IPS-15b (cell line): Measurements from ENCODE around the gene DNMT3A.

Experiments used
- H3K27me3 ChIP-seq: one replicate; pipeline ENCODE4 v1.6.1; 2013; ENCODE audit warnings: low read length; ENCODE audit not compliant: control insufficient read depth, insufficient read depth
- H3K36me3 ChIP-seq: one replicate; pipeline ENCODE4 v1.6.1; 2013; ENCODE audit warnings: low read length; ENCODE audit not compliant: control insufficient read depth, insufficient read depth
- H3K4me1 ChIP-seq: one replicate; pipeline ENCODE4 v1.6.1; 2013; ENCODE audit warnings: mild to moderate bottlenecking, low read length; ENCODE audit not compliant: control insufficient read depth, insufficient read depth
- H3K4me3 ChIP-seq: one replicate; pipeline ENCODE4 v1.5.1; 2013; ENCODE audit warnings: low read depth, low read length
- H3K9ac ChIP-seq: one replicate; pipeline ENCODE4 v1.6.1; 2013; ENCODE audit warnings: low read depth, mild to moderate bottlenecking, low read length
- H3K9me3 ChIP-seq: one replicate; pipeline ENCODE4 v1.6.1; 2013; ENCODE audit warnings: mild to moderate bottlenecking, low read length; ENCODE audit not compliant: control insufficient read depth, insufficient read depth

Gene DNMT3A

DNA sequence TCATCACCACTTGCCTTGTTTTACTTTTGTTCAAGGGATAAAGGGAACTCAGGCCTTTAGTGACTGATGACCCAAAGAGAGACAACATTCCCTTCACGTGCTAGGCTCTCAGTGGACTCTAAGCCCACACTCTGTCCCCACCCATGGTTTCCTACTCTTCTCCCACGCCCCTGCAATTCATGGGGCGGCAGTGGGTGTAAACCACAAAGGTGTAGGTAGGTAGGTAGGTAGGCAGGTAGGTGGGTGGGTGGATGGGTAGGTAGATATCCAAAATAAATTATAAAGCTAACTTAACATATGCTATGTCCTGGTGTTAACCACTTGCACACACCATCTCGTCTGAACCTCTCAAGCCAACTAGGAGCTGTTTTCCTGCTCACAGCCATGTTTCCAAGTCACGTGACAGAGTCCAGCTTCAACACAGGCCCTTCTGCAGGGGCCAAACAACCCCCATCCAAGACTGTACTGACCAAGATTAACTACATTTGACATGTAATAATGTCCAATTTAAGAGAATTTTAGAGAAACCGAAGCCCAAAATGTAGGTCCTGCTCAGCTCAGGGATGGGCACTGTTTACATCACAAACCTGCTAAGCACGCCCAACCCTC is 33.7 kb downstream of the DNMT3A start:
- H3K36me3 ChIP-seq: peaks cover 5% of the 10 kb centered on the region
- no peaks in the 10 kb centered on the region for H3K9me3 ChIP-seq
- H3K4me3 ChIP-seq: no peak overlapping the region
- H3K27me3 ChIP-seq: no peaks in the 10 kb centered on the region
- peaks cover 35% of the 10 kb centered on the region for H3K4me1 ChIP-seq
- H3K9ac ChIP-seq: no peak overlapping the region

DNA sequence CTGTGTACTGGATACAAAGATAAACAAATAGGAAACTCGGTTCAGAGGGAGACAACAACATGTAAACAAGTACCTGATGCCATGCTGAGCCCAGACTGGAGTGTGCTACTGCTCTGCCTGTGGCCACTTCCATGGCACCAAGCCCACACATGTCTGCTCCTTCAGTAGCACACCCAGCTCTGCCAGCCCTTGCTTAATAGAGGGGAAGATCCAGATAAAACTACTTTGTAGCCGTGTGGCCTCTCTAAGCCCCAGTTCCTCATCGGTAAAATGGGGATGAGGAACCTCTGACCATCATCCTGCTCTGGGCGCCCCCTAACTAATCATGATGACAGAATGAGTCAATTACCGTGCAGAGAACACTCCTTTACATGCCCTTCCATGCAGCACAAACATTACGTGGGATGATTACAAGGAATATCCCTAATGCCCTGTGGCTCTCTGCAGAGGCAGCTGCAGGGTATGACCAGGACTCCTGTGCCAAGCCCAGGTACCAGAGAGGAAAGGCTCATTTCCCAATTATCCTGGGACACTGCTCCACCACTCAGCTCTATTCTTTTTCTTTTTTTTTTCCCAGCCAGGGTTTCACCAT is 34.9 kb downstream of the DNMT3A start:
- H3K9ac ChIP-seq: no peak overlapping the region
- no peak overlapping the region for H3K4me3 ChIP-seq
- no peaks in the 10 kb centered on the region for H3K27me3 ChIP-seq
- no peaks in the 10 kb centered on the region for H3K9me3 ChIP-seq
- H3K36me3 ChIP-seq: peaks cover 5% of the 10 kb centered on the region
- peaks cover 30% of the 10 kb centered on the region for H3K4me1 ChIP-seq

DNA sequence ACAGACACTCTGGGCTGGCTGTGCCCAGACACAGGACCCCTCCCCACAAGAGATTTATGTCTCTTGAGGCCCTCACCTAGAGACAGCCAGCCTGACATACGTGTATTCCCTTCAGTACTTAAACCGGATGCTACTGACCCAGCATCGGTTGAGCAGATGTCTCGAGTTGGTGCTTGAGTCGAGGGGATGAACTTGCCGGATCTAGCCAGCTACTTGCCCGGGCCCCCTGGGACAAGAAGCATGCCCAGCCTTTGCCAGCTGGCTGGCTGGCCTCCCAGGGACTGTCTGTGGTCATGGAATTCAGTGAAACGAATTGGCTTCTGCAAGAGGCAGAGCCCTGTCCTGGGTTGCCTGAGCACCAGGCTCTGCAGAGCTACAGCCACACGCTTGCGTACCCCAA is 36.0 kb downstream of the DNMT3A start:
- H3K9ac ChIP-seq: no peak overlapping the region
- H3K4me3 ChIP-seq: no peak overlapping the region
- peaks cover 21% of the 10 kb centered on the region for H3K4me1 ChIP-seq
- H3K27me3 ChIP-seq: no peaks in the 10 kb centered on the region
- H3K9me3 ChIP-seq: no peaks in the 10 kb centered on the region
- peaks cover 5% of the 10 kb centered on the region for H3K36me3 ChIP-seq

DNA sequence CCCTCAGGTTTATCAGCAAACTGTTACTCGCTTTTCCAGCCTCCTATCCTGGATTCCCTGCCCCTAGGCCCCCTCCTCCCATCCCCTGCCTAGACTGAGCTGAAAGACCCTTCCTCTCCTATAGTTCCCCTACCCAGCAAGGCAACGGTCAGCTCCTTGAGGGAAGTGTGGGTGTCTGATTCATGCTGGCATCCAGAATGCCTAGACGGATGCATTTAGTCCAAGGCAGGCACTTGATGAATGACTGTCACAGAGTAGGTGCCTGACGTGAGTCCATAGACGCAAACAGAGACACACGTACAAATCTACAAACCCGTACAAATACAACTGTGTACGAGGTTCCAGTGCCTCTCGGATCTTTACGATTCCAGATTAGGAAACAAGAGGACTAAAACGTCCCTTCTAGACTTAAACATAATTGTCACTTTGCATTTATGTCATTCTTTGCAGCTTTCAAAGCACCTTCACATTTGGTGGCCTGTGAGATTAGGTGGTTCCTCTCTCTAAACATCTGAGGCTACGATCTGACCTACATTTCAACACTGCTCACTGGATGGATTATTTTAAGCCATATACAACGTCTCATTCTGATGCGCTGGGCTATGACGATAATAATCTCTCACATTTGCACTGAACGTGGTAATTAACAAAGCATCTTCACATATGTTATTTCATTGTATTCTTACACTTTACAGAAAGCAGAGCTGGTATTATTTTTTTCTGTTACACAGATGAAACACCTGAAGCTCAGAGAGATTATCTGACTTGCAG is 36.7 kb downstream of the DNMT3A start:
- H3K4me3 ChIP-seq: no peak overlapping the region
- no peaks in the 10 kb centered on the region for H3K27me3 ChIP-seq
- peaks cover 5% of the 10 kb centered on the region for H3K36me3 ChIP-seq
- H3K9ac ChIP-seq: no peak overlapping the region
- H3K9me3 ChIP-seq: no peaks in the 10 kb centered on the region
- peaks cover 16% of the 10 kb centered on the region for H3K4me1 ChIP-seq

DNA sequence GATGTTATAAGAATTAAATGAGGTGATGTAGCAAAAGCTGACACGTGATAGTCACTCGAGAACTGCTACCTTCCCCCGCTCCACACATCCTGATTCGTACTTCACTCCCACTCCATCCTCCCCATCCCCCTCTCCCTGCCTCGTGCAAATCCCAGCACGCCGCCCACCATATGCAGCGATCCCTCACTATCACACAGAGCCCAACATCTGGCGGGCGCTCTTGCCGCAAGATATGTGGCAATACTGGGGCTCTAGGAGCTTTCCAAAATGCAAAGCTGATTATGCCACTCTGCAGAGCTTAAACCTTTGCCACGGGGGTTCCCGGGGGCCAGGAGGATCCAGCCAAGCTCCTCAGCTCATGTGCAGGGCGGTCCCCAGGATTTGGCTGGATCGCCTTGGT is 37.4 kb downstream of the DNMT3A start:
- Histone ChIP-seq H3K27me3 (no peaks in the 10 kb centered on the region), H3K9me3 (no peaks in the 10 kb centered on the region), H3K36me3 (peaks cover 5% of the 10 kb centered on the region), H3K9ac (no peak overlapping the region), H3K4me3 (no peak overlapping the region), H3K4me1 (peaks cover 16% of the 10 kb centered on the region)

DNA sequence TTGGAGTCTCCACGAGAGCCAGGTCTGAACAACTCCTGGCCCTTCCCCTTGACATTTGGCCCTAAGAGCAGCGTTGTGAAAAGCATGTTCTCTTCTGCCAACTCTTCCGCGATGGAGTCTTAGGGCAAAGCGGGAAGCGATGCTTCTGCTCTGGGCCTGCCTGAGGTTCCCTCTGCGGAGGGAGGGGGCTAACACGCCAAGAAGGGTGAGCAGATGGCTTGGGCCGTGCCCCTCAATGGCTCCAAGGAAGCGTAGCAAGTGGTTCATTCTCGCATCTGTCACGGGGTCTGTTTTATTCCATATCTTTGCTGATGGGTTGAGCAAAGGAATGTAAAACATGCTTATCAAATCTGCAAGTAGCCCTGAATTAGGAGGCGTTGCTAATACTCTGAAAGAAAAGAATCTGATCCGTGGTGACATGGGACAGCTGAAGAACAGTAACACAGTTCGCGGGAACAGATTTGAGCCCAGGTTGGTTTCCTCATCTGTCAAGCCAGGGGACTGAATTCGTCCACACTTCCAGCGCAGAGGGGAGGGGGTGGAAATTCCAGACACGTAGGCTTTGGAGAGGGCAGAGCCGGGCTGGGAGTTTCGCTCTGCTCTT is 38.0 kb downstream of the DNMT3A start:
- Histone ChIP-seq H3K4me3 (no peak overlapping the region), H3K9me3 (no peaks in the 10 kb centered on the region), H3K27me3 (no peaks in the 10 kb centered on the region), H3K4me1 (peaks cover 14% of the 10 kb centered on the region), H3K36me3 (peaks cover 5% of the 10 kb centered on the region), H3K9ac (no peak overlapping the region)

DNA sequence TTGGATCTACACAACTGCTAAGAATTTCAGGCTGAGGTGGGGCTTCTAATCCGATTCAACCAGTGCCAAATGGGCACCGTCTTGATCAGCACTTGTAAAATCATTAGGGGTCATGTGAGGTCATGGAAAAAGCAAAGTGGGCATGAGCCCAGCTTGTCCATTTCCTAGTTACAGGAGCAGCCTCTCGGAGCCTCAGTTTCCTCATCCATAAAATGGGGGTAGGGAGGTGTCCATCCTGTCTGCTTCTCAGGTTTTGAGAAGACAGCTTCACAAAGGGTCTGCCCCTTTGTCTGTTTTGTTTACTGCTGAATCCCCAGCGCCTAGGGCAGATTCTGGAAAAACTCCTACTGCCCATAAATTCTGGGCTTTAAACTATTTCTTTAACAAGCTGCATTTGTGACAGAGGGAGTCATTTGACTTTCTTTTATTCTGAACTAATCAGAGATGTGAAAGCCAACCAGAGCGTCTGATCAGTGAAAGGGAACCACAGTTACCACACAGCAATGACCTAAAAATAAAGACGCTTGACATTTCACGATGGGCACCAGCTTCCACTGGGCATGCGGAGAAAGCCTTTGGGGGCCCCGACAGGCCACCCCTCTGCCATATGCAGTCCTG is 38.9 kb downstream of the DNMT3A start:
- Histone ChIP-seq H3K4me1 (peaks cover 16% of the 10 kb centered on the region), H3K36me3 (peaks cover 5% of the 10 kb centered on the region), H3K9ac (no peak overlapping the region), H3K4me3 (no peak overlapping the region), H3K9me3 (no peaks in the 10 kb centered on the region), H3K27me3 (no peaks in the 10 kb centered on the region)

DNA sequence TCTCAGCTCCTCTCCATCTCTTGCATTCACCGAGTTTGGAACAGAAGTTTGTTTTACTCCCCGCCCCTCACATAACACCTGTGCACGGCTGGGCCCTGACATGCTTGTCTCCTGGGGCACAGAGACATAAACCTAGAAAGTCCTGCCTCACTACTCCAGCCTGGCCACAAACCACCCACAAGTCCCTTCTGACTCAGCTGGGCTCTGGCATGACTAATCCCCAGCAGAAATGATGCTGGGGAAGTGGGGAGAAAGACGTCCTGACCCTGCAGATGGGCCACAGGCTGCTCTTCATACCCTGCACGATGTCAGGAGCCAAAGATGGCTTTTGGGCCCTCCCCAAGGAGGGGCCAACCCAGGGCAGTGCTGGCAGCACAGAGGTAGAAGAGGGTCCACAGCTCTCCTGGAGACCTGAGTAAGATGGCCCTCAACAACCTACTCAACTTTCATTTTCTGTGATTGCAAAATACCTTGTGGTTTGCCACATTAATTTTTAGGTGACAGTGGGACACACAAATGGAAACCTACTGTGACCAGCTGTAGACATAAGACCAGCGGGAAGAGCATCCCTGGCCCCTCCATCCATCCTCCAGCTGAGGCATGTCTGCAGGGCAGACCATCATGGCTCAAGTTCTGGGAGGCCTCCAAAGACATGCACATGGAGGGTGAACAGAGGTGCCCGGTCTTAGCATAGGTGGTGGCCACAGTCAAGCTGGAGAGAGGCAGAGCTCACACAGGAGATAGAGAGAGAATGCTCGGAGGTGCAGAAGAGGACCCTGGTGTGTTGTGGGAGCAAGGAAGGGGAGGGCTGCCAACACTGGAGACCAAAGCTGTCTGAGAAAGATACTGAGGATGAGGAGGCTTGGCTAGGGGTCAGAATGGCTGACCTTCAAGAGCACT is 40.0 kb downstream of the DNMT3A start:
- Histone ChIP-seq H3K4me1 (peaks cover 14% of the 10 kb centered on the region), H3K36me3 (peaks cover 5% of the 10 kb centered on the region), H3K27me3 (no peaks in the 10 kb centered on the region), H3K9ac (no peak overlapping the region), H3K9me3 (no peaks in the 10 kb centered on the region), H3K4me3 (no peak overlapping the region)

DNA sequence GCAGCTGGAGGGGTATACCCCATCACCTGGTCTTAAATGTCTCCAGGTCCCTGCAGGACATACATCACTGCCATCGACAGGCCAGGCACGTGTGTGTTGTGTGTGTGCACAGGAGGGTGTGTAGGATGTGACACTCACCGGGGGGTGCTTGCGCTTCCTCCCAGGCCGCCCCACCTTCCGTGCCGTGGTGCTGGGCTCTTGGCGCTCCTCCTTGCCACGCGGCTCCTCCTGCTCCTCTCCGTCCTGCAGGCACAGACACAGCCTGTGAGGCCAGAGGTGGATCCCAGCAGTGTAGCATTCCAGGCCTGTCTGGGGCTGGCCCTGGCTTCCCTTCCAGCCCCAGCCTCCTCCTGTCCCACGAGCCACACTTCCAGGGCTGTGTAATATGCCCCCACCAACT is 41.7 kb downstream of the DNMT3A start:
- H3K9me3 ChIP-seq: no peaks in the 10 kb centered on the region
- H3K4me1 ChIP-seq: peaks cover 14% of the 10 kb centered on the region
- H3K27me3 ChIP-seq: no peaks in the 10 kb centered on the region
- H3K9ac ChIP-seq: no peak overlapping the region
- no peak overlapping the region for H3K4me3 ChIP-seq
- H3K36me3 ChIP-seq: peaks cover 5% of the 10 kb centered on the region

DNA sequence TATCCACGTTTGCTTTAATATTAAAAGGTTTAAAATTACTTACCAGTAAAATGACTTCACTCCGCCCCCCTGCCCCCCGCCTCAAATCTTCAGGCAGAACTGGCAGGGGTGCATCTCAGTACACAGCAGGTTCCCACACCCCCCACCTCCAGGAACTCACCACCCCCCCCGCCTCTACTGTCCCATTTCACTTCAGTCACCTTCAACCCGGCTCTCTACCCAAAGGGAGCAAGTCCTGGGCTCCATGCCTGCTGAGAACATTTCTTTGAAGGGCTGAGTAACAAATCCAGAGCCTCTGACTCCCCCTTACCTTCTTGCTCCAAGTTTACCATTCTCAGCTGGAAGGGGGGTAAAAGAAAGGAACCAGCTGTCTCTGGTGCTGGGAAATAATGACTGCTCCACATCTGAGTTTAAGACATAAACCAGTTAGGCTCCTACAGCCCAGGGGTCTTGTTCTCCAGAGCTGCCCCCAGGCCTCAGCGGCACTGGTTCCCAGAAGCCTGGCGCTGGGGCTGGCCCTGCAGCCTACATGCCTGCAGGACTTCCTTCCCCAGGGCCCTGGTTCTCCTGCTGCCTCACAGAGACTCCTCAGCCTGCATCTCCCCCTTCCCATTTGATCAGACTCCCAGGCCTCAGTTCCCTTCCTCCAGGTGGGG is 42.8 kb downstream of the DNMT3A start:
- no peak overlapping the region for H3K9ac ChIP-seq
- peaks cover 2% of the 10 kb centered on the region for H3K36me3 ChIP-seq
- no peaks in the 10 kb centered on the region for H3K9me3 ChIP-seq
- peaks cover 10% of the 10 kb centered on the region for H3K4me1 ChIP-seq
- no peaks in the 10 kb centered on the region for H3K27me3 ChIP-seq
- H3K4me3 ChIP-seq: no peak overlapping the region
